Measurements from ENCODE around the gene ANK3. TPM values are rescaled to one million over a fixed set of nuclear protein-coding genes. Genes with fewer than 3 reads are reported as not detected.

ANK3 gene
- total and polyA plus RNA-seq, 2 donors from 2014 or later, result 38.2 to 214 TPM

DNA sequence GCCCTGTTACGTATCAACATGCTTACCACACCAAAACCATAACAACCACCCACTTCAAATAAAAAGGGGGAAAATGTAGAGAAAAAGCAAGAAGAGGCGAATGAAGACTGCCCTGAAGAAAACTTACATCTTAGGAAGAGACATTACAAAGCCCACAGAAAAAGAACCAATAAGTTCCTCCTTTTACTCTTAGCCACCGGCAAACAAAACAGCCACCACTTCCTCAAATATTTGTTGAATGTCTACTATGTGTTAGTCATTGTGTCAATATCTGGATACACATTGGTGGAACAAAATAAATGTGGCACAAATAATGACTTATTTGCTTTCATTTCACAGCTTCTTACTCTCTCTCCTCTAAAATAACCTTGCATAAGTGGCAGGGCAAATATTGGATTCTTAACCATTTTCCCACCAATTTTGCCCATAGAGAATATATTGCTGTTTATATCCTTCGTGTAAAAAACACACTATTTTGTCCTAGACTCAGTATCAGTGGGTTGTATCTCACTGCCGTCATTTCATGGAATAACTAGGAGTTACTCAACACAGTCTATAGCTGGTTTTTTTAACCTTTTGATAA is 106.8 kb downstream of the ANK3 start:
- no peak overlapping the region for H3K9ac ChIP-seq (ENCODE audit: low read length in 3 of 3)

DNA sequence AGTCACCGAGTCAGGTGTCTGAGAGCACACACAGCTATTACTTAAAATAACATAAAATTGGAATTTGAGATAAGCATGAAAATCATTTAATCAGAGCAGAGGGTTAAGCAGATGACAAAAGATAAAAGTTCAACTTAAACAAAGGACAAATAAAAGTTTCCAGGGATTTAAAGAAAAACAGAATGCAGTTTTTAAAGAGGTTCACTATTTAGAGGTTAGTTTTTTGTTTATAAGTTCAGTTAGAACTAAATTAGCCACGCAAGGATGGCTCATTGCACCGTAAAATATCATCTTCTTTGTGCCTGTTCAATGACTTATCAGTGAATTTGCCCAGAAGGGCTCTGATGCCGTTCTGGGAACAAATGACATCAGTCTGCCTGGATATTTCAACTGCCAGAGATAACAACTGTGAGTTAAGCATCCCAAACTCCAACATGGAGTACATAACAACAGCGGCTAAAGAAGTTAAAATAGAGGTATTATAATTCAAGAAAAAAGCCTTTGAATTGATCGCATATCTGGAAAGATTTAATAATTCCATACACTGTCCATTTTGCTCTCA is 107.8 kb downstream of the ANK3 start:
- Histone ChIP-seq H3K27me3 (ENCODE audit: control insufficient read depth, insufficient read depth, low read length) (no peaks in the 10 kb centered on the region), H3K36me3 (ENCODE audit: control insufficient read depth in 2 of 3, insufficient read depth in 3 of 3, low read length in 3 of 3) (peaks cover 0 to 5% (median 0%) of the 10 kb centered on the region in 3 donors), H3K9me3 (ENCODE audit: control insufficient read depth in 2 of 3, insufficient read depth in 1 of 3, low read length in 3 of 3) (no peaks in the 10 kb centered on the region), H3K9ac (ENCODE audit: low read length in 3 of 3) (no peak overlapping the region), H3K4me3 (ENCODE audit: low read length in 3 of 3) (no peak overlapping the region), H3K4me1 (ENCODE audit: control insufficient read depth in 2 of 3, insufficient read depth in 2 of 3, low read depth in 1 of 3, low read length in 3 of 3) (no peaks in the 10 kb centered on the region), H3K27ac (ENCODE audit: low read depth in 2 of 2, low read length in 2 of 2) (no peak overlapping the region)
- intact Hi-C loops (cut with DNase I), result no loop called here
- FAIRE-seq, result no peak
- TF ChIP-seq, protein P1, sequence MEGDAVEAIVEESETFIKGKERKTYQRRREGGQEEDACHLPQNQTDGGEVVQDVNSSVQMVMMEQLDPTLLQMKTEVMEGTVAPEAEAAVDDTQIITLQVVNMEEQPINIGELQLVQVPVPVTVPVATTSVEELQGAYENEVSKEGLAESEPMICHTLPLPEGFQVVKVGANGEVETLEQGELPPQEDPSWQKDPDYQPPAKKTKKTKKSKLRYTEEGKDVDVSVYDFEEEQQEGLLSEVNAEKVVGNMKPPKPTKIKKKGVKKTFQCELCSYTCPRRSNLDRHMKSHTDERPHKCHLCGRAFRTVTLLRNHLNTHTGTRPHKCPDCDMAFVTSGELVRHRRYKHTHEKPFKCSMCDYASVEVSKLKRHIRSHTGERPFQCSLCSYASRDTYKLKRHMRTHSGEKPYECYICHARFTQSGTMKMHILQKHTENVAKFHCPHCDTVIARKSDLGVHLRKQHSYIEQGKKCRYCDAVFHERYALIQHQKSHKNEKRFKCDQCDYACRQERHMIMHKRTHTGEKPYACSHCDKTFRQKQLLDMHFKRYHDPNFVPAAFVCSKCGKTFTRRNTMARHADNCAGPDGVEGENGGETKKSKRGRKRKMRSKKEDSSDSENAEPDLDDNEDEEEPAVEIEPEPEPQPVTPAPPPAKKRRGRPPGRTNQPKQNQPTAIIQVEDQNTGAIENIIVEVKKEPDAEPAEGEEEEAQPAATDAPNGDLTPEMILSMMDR (IDR thresholded peaks at IDR 0.05; ENCODE audit: borderline replicate concordance, extremely low read depth, insufficient read depth), result no peak
- no peak for DNase-seq

More for the DNA sequence above, 106.8 kb downstream of the ANK3 start:
- H3K36me3 ChIP-seq (ENCODE audit: control insufficient read depth in 2 of 3, insufficient read depth in 3 of 3, low read length in 3 of 3), result peaks cover 0 to 5% (median 0%) of the 10 kb centered on the region in 3 donors
- intact Hi-C loops (cut with DNase I), result no loop called here
- no peak for DNase-seq
- H3K27me3 ChIP-seq (ENCODE audit: control insufficient read depth, insufficient read depth, low read length), result no peaks in the 10 kb centered on the region
- H3K27ac ChIP-seq (ENCODE audit: low read depth in 2 of 2, low read length in 2 of 2), result no peak overlapping the region
- TF ChIP-seq, protein P1 (IDR thresholded peaks at IDR 0.05; ENCODE audit: borderline replicate concordance, extremely low read depth, insufficient read depth), result no peak
- FAIRE-seq, result no peak
- H3K9me3 ChIP-seq (ENCODE audit: control insufficient read depth in 2 of 3, insufficient read depth in 1 of 3, low read length in 3 of 3), result no peaks in the 10 kb centered on the region
- no peak overlapping the region for H3K4me3 ChIP-seq (ENCODE audit: low read length in 3 of 3)
- H3K4me1 ChIP-seq (ENCODE audit: control insufficient read depth in 2 of 3, insufficient read depth in 2 of 3, low read depth in 1 of 3, low read length in 3 of 3), result no peaks in the 10 kb centered on the region

DNA sequence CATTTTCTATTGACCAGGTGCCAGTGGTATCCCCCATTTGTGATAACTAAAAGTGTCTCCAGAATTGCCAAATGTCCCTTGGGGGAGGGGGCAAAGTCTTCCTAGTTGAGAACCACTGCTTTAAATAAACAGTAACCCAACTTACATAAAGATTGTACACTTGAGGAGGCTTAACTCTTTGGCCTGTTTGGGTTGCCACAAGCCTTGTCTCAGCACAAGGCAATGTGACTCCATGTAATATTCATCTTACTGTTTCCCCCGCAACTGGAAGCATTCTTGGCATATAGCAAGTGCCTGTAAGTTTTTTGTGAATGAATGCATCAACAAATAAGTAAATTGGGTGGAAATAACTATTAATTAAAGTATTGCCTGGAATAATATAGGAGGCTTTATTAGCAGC is 108.3 kb downstream of the ANK3 start:
- Histone ChIP-seq H3K4me3 (ENCODE audit: low read length in 3 of 3) (no peak overlapping the region), H3K9me3 (ENCODE audit: control insufficient read depth in 2 of 3, insufficient read depth in 1 of 3, low read length in 3 of 3) (no peaks in the 10 kb centered on the region), H3K4me1 (ENCODE audit: control insufficient read depth in 2 of 3, insufficient read depth in 2 of 3, low read depth in 1 of 3, low read length in 3 of 3) (no peaks in the 10 kb centered on the region), H3K36me3 (ENCODE audit: control insufficient read depth in 2 of 3, insufficient read depth in 3 of 3, low read length in 3 of 3) (peaks cover 0 to 5% (median 0%) of the 10 kb centered on the region in 3 donors), H3K27me3 (ENCODE audit: control insufficient read depth, insufficient read depth, low read length) (no peaks in the 10 kb centered on the region), H3K27ac (ENCODE audit: low read depth in 2 of 2, low read length in 2 of 2) (no peak overlapping the region), H3K9ac (ENCODE audit: low read length in 3 of 3) (no peak overlapping the region)
- FAIRE-seq (no peak), DNase-seq (no peak)
- intact Hi-C loops (cut with DNase I), result no loop called here
- TF ChIP-seq, protein P1 (IDR thresholded peaks at IDR 0.05; ENCODE audit: borderline replicate concordance, extremely low read depth, insufficient read depth), result no peak

Measured in kidney (tissue), 14 donors.